Right kidney (tissue), 1 donor: ENCODE measurements around the gene OR13J1.

Experiments
- DNase-seq: peaks from one replicate; pipeline ENCODE4 v3.0.0-alpha.2; 2016

OR13J1 gene

DNA sequence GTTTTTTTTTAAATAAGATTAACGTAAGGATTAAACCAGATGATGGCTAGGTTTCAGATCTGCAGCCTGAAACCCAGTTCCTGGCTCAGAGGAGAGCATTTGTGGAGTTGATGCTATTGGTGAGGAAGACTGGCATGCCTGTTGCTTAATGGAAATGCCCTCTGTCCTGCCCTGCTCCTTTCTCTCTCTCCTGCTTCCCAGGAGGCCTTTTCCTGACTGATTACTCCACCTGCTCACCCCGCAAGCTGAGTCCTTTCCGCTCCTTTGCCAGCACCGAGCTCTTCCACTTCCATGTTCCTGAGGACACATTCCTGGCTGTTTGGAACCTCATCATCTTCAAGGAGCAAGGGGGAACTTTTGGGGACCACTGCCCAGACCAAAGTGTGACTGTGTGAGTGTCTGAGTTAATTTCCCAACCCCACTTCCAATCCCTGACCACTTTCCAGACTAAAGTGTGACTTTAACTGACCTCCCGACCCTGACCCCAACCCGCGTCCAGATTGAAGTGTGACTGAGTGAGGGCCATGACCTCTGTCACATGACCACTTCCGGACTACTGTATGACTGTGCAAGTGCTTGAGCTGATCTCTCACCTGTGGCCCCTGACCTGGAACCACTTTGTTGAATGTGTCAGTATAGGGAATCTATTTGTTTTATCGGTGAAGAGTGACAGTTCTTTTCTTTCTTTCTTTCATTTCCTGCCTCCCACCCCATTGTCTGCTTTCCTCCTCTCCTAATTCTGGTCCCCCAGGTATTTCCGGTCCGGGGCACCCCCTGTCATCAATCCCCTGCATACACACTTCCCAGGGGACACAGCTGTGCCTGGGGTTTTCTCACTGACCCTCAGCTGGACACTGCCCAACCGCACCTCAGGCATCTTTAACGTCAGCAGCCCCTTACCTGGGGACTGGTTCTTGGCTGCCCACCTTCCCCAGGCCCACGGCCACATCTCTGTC is 35.7 kb downstream of the OR13J1 start:
- DNase-seq = no peak

DNA sequence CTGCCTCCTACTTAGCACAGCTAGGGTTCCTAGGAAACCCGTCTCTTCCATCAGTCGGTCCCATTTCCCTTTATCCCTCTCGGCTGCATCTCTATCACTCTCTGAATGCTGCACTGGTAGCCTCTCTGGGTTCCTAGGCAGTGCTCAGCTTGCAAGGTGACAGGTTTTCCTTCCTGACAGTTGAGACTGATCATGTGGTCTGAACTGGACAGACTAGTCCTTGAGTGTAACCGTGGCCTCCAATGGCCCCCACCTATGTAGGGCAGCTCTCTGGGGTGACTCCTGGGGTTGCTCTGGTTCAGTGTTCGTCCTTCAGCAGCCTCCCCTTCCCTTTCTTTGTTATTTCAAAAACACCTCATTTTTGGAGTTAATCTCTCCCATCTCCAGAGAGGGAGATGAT is 37.4 kb downstream of the OR13J1 start:
- no peak for DNase-seq

- no peak for DNase-seq
Observed at GRCh38 chr9:35831040-35831439, 39.2 kb downstream of the OR13J1 start.

GRCh38 chr9:35829764-35830096 is 40.5 kb downstream of the OR13J1 start:
- DNase-seq = peak; percentile 66

DNA sequence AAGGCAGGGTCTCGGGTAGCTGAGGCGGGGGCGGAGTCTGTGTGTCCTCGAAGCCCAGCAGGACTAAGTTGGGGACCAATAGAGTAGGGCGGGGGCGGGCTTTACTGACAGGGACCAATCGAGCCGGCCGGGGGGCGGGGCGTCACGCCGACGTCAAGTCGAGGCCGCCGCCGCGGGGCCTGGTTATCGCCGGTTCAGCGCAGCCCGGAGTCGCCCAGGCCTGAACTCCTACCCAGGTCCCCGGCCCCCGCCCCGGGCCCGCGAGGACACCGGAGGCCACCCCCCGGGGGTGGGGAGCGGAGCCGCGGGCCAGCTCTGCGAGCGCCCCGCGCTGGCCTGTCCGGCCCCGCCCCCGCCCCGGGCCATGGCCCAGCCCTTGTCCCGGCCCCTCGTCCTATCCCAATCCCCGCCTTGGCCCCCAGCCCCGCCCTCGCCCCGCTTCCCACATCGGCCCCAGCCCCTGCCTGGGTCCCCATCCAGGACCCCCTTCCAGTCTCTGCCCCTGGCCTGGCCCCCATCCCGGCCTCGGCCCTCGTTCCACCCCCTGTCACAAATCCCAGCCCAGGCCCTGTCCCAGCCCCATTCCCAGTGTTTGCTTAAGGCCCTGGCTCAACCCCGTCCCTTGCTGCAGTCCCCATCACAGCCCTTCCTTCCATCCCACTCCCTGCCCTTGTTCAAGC is 41.0 kb downstream of the OR13J1 start, which contains the start of gene TMEM8B:
Gene TMEM8B (plus strand): TSS at position 145 of the 680 bp plus-strand sequence. CDS start 220 bp downstream, at position 365.
- peak; percentile 83 for DNase-seq

DNA sequence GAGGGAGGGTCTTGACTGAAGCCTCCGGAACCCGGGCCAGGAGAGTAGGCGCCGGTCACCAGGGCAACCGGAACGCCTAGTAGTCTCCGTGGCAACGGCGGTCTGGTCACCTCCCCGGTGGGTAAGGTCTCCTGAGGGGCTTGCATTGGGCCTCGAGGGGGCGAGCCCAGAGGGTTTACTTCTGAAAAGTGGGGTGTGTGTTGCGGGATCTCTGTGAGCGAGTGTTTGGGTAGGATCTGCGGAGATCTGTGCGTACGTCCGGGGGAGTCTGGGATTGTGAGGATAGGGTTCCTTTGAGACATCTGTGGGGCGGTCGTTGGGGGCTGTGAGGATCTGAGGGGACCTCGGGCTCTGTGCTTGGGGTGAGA is 41.5 kb downstream of the OR13J1 start, which contains the start of gene FAM221B:
Gene FAM221B (minus strand): TSS at position 17 of the 368 bp plus-strand sequence. CDS start 2,571 bp downstream, outside the sequence.
- DNase-seq = peak; percentile 83

DNA sequence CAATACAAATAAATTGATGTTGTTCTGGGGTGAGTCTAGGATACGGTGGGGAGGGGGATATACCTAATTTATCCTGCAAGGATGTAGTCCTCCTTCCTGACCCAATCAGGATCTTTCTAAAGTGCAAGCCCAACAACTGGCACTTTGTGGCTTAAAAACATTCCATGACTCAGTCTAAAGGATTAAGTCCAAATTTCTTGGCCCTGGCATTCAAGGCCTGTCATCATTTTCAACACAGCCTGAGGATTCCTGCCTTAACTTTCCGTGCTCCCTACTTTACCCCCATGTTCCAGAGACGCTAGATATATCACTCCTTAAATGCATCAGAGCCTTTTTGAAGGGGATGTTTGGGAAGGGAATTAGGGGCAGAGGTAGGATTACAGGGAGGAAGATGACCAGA is 42.7 kb downstream of the OR13J1 start:
- DNase-seq = no peak

DNA sequence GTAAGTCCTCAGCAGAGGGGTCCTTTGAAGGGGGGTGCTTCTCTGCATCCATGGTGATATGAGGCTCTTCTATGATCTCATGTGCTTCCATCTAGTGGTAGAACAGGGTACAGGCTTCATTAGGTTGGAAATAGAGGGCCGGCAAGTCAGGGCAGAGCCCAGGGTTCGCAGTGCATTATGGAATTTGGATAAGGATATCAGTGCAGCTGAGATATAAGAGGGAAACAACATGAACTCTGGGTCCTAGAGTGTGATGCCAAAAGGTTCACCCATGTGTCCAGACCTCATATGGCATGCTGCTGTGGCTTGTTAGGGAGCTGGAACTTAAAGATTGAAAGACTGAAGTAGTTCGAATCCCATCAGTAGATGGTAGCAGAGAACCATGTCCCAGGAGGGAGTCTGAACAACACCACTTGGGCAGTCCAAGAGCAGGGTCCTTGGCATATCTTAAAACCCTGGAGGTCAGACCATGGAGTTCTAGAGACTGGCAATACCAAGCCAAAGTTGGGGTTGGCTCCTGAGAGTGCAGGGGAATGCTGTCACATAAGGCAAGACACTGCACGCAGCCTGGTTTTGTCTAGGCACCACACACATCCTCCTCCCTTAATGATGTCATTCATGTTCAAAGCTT is 44.0 kb downstream of the OR13J1 start:
- peak; percentile 68 for DNase-seq

- no peak for DNase-seq
Observed at GRCh38 chr9:35822926-35823325, 47.3 kb downstream of the OR13J1 start.

DNA sequence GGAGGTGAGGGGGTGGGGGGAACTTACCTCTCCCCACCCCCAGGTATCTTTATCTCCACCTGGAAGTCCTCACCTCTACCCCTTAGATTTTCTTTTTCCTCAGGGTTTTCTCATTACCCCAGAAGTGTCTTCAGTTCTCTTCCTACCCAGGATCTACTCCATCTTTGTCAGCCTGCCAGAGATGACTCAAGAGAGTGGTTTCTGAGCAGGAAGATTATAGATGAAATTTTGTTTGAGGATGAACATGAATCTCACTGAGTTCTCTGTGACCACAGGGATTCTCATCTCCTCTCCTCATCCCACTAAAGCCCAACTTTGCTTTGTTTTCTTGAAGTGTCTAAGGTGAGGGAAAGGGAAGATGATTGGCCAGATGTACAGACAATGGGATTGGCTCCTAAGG is 50.1 kb downstream of the OR13J1 start:
- DNase-seq = no peak
